ENCODE measurements around the gene SLC35F1. TPM values are rescaled to one million over a fixed set of nuclear protein-coding genes. Genes with fewer than 3 reads are reported as not detected.

SLC35F1 gene
- total RNA-seq, 1 experiment from 2014 or later = 4.3 TPM

DNA sequence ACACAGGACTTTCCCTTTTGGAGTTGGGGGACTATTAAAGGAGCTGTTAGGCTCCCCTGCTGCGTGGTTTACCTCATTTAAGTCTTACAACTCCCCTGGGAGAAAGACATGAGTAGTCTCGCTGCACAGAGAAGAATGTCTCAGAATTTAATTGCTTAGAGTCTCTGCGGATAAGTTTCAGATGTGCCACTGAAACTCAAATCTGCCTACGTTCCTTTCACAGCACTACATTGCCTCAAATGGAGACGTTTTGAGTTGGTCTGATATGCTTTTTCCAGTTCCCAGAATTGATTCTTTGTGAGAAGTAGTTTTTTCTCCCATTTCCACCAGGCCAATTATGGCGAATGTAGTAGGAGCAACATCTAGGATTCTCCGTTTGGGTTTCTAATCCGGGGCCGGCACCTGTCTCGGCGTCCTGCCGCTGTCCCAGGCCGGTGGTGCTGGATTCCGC lies 532 bp upstream of the SLC35F1 start:
- Mint-ChIP-seq H3K27ac (peak overlapping the region in 1 of 3 experiments; percentile 67; a peak in 1 of 7 replicates), H3K9me3 (peaks cover 0 to 3% of the 10 kb centered on the region in 2 experiments; a peak in 1 of 5 replicates), H3K36me3 (ENCODE audit: insufficient read depth in 1 of 3, low read depth in 3 of 3) (peaks cover 0 to 2% (median 0%) of the 10 kb centered on the region in 3 experiments; a peak in 2 of 7 replicates), H3K27me3 (ENCODE audit: low read depth) (peaks cover 64% of the 10 kb centered on the region), H3K4me3 (peak overlapping the region; percentile 68 to 85), H3K4me1 (peaks cover 12 to 13% of the 10 kb centered on the region in 2 experiments)
- TF ChIP-seq, protein P1, sequence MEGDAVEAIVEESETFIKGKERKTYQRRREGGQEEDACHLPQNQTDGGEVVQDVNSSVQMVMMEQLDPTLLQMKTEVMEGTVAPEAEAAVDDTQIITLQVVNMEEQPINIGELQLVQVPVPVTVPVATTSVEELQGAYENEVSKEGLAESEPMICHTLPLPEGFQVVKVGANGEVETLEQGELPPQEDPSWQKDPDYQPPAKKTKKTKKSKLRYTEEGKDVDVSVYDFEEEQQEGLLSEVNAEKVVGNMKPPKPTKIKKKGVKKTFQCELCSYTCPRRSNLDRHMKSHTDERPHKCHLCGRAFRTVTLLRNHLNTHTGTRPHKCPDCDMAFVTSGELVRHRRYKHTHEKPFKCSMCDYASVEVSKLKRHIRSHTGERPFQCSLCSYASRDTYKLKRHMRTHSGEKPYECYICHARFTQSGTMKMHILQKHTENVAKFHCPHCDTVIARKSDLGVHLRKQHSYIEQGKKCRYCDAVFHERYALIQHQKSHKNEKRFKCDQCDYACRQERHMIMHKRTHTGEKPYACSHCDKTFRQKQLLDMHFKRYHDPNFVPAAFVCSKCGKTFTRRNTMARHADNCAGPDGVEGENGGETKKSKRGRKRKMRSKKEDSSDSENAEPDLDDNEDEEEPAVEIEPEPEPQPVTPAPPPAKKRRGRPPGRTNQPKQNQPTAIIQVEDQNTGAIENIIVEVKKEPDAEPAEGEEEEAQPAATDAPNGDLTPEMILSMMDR (conservative IDR thresholded peaks at IDR 0.05) = no peak
- Histone ChIP-seq H3T11ph (ENCODE audit: low read length) (no peak overlapping the region), H3K4me1 (ENCODE audit: insufficient read depth, low read length) (peaks cover 4% of the 10 kb centered on the region; the same call in 1 of the 2 replicates), H3K56ac (ENCODE audit: insufficient read length, low read depth, low read length) (no peak overlapping the region), H2AK5ac (ENCODE audit: insufficient read length, low read length) (no peak overlapping the region), H3K9me3 (ENCODE audit: control insufficient read depth, low read depth, low read length) (no peaks in the 10 kb centered on the region), H4K5ac (ENCODE audit: insufficient read length, low read depth, low read length) (no peak overlapping the region), H3K23ac (ENCODE audit: insufficient read length, low read depth, low read length) (no peak overlapping the region), H3K23me2 (ENCODE audit: insufficient read length, low read depth, low read length, poor library complexity, severe bottlenecking) (peaks cover 8% of the 10 kb centered on the region), H2BK5ac (ENCODE audit: insufficient read length, low read length) (no peak overlapping the region), H2BK120ac (ENCODE audit: low read depth, low read length, poor library complexity, severe bottlenecking) (no peak overlapping the region), H2AFZ (ENCODE audit: low read length) (peak overlapping the region; percentile 18), H3K79me1 (ENCODE audit: insufficient read depth, low read depth, low read length, poor library complexity, severe bottlenecking) (no peaks in the 10 kb centered on the region), H3K4ac (ENCODE audit: low read depth, low read length) (no peak overlapping the region), H2BK20ac (ENCODE audit: low read depth, low read length, poor library complexity, severe bottlenecking) (no peak overlapping the region), H3K9ac (ENCODE audit: extremely low read depth, insufficient read length, low read length) (no peak overlapping the region), H3K79me2 (ENCODE audit: insufficient read depth, low read length) (no peaks in the 10 kb centered on the region; the same call in 1 of the 2 replicates), H3K18ac (ENCODE audit: insufficient read length, low read depth, low read length) (no peak overlapping the region), H3K4me2 (ENCODE audit: insufficient read depth, insufficient read length, low read length) (peak overlapping the region; percentile 60), H3K14ac (ENCODE audit: insufficient read depth, low read length) (no peak overlapping the region), H3K27me3 (ENCODE audit: insufficient read depth, low read length) (peaks cover 4% of the 10 kb centered on the region; the same call in 1 of the 2 replicates), H2BK12ac (ENCODE audit: insufficient read length, low read depth, low read length) (no peak overlapping the region), H3K27ac (ENCODE audit: insufficient read length, low read depth, low read length) (no peak overlapping the region), H4K8ac (replicated peaks; ENCODE audit: insufficient read length, low read depth, low read length) (no peak overlapping the region), H4K20me1 (ENCODE audit: control insufficient read depth, insufficient read depth, insufficient read length) (no peaks in the 10 kb centered on the region), H2BK15ac (ENCODE audit: low read depth, low read length) (no peak overlapping the region), H4K91ac (ENCODE audit: insufficient read length, low read depth, low read length) (no peak overlapping the region)
- no CpG with 5 or more reads among the region's 14 CpGs for WGBS (ENCODE audit: extremely low coverage, insufficient read length, low lambda C conversion rate)
- DNase-seq = no peak
